Measurements from ENCODE around the gene MTA1.

Gene MTA1

DNA sequence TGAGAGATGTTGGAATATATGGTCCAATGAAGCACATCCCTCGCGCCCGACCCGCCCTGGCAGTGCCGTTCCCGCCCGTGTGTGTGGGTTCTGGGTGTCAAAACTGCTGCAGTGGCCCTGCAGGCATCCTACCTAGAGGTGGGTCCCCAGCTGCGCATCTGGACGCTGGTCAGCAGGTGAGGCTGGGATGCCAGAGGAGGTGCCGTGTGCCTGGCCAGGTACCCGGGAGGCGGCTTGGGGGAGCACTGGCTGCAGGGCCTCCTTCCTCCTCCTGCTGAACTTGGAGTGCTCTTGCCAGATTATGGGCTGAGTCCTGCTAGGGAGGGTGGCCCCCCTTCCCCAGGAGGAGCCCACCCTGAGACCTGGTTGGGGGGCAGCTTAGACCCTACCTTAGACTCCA, 5.2 kb downstream of the MTA1 start:
- in situ Hi-C loops (cut with MboI; ENCODE audit: low sequenced_read_pairs, unreplicated experiment) = no loop called here
- no peak for DNase-seq (ENCODE audit: low spot score)
- TF ChIP-seq, protein P1, sequence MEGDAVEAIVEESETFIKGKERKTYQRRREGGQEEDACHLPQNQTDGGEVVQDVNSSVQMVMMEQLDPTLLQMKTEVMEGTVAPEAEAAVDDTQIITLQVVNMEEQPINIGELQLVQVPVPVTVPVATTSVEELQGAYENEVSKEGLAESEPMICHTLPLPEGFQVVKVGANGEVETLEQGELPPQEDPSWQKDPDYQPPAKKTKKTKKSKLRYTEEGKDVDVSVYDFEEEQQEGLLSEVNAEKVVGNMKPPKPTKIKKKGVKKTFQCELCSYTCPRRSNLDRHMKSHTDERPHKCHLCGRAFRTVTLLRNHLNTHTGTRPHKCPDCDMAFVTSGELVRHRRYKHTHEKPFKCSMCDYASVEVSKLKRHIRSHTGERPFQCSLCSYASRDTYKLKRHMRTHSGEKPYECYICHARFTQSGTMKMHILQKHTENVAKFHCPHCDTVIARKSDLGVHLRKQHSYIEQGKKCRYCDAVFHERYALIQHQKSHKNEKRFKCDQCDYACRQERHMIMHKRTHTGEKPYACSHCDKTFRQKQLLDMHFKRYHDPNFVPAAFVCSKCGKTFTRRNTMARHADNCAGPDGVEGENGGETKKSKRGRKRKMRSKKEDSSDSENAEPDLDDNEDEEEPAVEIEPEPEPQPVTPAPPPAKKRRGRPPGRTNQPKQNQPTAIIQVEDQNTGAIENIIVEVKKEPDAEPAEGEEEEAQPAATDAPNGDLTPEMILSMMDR (IDR thresholded peaks at IDR 0.05; ENCODE audit: borderline replicate concordance, control extremely low read depth, extremely low read depth, insufficient read depth, missing control alignments) = no peak

DNA sequence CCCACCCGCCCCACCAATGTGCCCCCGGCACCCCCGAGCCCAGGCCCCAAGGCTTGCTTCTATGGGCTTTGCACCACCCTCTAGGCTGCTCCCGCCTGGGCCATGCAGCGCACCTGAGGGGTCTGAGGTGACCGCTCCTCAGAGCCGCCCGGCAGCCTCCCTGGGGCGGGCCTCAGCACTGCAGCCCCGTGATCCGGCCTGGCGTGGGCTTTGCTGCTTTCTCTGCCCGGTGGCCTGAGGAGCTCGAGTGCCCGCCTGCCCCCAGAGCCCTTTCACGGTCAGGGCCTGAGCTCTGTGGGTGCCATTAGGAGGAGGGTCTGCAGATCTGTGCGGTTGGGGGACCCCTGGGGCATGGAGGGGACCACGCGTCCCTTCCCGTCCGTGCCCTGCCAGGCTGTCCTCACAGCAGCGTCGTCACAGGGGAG, 6.2 kb downstream of the MTA1 start:
- in situ Hi-C loops (cut with MboI; ENCODE audit: low sequenced_read_pairs, unreplicated experiment) = no loop called here
- TF ChIP-seq, protein P1 (IDR thresholded peaks at IDR 0.05; ENCODE audit: borderline replicate concordance, control extremely low read depth, extremely low read depth, insufficient read depth, missing control alignments) = no peak
- DNase-seq (ENCODE audit: low spot score) = no peak

DNA sequence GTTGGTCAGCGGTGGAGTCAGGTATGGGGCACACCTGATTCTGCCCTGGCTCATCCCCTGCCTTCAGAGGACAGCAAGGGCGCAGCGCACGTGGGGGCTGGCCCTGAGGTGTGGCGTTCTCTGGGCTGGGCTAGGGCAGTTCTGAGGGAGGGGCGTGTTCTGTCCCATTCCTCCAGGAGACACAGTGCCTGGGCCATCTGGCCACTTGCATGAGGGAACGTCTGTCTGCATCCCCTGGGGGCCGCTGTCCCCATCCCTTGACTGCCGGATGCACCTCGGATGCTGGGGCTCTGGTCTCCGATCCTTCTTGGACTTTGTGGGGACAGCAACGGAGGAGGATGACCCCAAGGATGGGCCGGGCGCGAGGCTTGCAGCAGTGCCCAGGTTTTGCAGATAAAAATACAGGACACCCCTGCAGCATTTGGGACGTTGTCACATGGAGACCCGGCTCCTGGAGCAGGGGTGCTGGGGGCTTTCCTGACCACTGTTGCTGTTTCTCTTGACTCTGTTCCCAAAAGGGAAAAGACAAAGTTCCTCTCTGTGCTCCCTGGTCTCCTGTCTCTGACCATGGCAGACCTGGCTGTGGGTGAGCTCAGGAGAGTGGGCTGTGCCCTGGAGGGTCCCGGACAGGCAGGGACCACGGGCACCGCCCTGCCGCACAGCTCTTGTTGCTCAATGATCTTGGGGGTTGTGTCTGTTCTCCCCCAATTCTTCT, 6.9 kb downstream of the MTA1 start:
- in situ Hi-C loops (cut with MboI; ENCODE audit: low sequenced_read_pairs, unreplicated experiment) = no loop called here
- TF ChIP-seq, protein P1 (IDR thresholded peaks at IDR 0.05; ENCODE audit: borderline replicate concordance, control extremely low read depth, extremely low read depth, insufficient read depth, missing control alignments) = no peak
- DNase-seq (ENCODE audit: low spot score) = no peak

DNA sequence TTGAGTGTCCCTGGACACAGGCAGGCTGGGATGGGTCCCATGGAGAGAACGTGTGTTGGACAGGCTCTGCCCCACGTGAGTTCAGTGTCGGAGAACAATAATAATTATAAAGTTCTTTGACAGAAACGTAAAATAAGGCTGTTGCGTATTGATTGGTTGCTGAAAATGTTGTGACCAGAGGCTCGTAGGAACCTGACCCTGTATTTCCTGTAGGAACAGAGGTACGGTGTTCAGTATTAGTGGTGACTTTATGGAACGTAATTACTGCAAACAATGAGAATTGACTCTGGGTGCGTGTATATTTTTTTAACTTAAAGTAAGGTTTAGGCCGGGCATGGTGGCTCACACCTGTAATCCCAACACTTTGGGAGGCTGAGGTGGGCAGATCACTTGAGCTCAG, 7.8 kb downstream of the MTA1 start:
- TF ChIP-seq, protein P1 (IDR thresholded peaks at IDR 0.05; ENCODE audit: borderline replicate concordance, control extremely low read depth, extremely low read depth, insufficient read depth, missing control alignments) = no peak
- in situ Hi-C loops (cut with MboI; ENCODE audit: low sequenced_read_pairs, unreplicated experiment) = no loop called here
- no peak for DNase-seq (ENCODE audit: low spot score)

DNA sequence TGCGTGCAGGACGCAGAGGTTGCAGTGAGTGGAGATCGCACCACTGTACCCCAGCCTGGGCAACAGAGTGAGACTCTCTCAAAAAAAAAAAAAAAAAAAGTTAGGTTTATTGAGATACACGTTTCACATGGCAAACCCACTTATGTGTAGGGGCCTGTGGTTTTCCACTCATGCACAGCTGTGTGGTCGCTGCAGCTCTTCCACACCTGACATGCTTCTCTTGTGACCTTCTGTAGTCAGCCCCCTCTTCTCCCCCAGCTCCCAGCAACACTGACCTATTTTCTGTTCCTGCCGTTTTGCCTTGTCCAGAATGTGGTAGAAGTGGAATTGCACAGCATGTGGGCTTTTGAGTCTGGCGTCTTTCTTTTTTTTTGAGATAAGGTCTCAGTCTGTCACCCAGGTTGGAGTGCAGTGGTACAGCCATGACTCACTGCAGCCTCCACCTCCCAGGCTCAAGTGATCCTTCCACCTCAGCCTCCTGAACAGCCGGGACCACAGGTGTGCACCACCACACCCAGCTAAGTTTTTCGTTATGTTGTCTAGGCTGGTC, 8.4 kb downstream of the MTA1 start:
- TF ChIP-seq, protein P1 (IDR thresholded peaks at IDR 0.05; ENCODE audit: borderline replicate concordance, control extremely low read depth, extremely low read depth, insufficient read depth, missing control alignments) = no peak
- in situ Hi-C loops (cut with MboI; ENCODE audit: low sequenced_read_pairs, unreplicated experiment) = no loop called here
- DNase-seq (ENCODE audit: low spot score) = no peak

DNA sequence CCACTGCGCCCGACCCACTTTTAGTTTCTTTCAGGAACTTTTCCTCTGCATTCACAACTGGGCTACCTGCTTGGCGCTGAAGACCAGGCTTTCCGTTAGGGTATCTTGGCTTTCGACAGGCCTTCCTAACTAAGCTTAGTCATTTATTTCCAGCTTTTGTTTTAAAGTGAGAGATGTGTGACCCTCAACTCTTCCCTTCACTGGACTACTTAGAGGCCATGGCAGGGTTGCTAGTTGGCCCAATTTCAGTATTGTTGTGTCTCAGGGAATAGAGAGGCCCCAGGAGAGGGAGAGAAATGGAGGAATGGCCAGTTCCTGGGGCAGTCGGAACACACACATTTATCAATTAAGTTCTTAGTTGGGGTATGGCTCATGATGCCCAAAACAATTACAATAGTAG, 10.4 kb downstream of the MTA1 start:
- in situ Hi-C loops (cut with MboI; ENCODE audit: low sequenced_read_pairs, unreplicated experiment) = no loop called here
- no peak for DNase-seq (ENCODE audit: low spot score)
- TF ChIP-seq, protein P1 (IDR thresholded peaks at IDR 0.05; ENCODE audit: borderline replicate concordance, control extremely low read depth, extremely low read depth, insufficient read depth, missing control alignments) = no peak
